Activated CD4-positive, alpha-beta T cell treated with anti-CD3 and anti-CD28 coated beads for 36 hours (primary cell): ENCODE measurements around the gene UTP14A. TPM values are rescaled to one million over a fixed set of nuclear protein-coding genes. Genes with fewer than 3 reads are reported as not detected.

Experiments
- ATAC-seq: fragments of 200-7000 bp; cut with Tn5 transposase; one replicate; pipeline ENCODE4 v1.10.0; 2021; ENCODE audit warnings: mild to moderate bottlenecking, moderate library complexity
- CTCF ChIA-PET: fragments of 350-600 bp; sonication (Branson Sonifier 250); formaldehyde crosslinking; loops from one replicate; lab custom pipeline; 2021; ENCODE audit warnings: antibody characterized with exemption; lab: Charles Lee
- POLR2A ChIA-PET: fragments of 350-600 bp; sonication (Branson Sonifier 250); formaldehyde crosslinking; loops from one replicate; lab custom pipeline; 2021; ENCODE audit warnings: antibody characterized with exemption, inconsistent platforms; lab: Charles Lee
- DNase-seq: peaks from one replicate; pipeline ENCODE4 v3.0.0-alpha.2; 2020
- H3K27ac Mint-ChIP-seq: one replicate; pipeline ENCODE4 v1.8.0; 2021; ENCODE audit warnings: mixed read lengths
- H3K27me3 Mint-ChIP-seq: one replicate; pipeline ENCODE4 v1.8.0; 2021; ENCODE audit warnings: mixed read lengths
- H3K36me3 Mint-ChIP-seq: one replicate; pipeline ENCODE4 v1.8.0; 2021; ENCODE audit warnings: low read depth, mixed read lengths
- H3K4me1 Mint-ChIP-seq: one replicate; pipeline ENCODE4 v1.8.0; 2021; ENCODE audit warnings: mixed read lengths
- H3K4me3 Mint-ChIP-seq: one replicate; pipeline ENCODE4 v1.8.0; 2021; ENCODE audit warnings: mild to moderate bottlenecking, moderate library complexity, mixed read lengths
- H3K9me3 Mint-ChIP-seq: one replicate; pipeline ENCODE4 v1.8.0; 2021; ENCODE audit warnings: low read depth, mixed read lengths
- intact Hi-C, 2 experiments: fragments of 100-400 bp; cut with DNase I in 1 of 2; cut with micrococcal nuclease in 1 of 2; formaldehyde crosslinking; loops; one replicate each; pipeline versions ENCODE4 v1.14.2 to v1.15.1; 2022 to 2024; cut with DNase I, micrococcal nuclease
- total RNA-seq, 2 experiments: library from RNA; stranded (reverse); gene quantifications; one replicate each; pipeline ENCODE4 v1.2.3, GENCODE V29; 2021

Gene UTP14A
- total RNA-seq, 2 experiments from 2014 or later = 35.7 to 45.2 TPM

DNA sequence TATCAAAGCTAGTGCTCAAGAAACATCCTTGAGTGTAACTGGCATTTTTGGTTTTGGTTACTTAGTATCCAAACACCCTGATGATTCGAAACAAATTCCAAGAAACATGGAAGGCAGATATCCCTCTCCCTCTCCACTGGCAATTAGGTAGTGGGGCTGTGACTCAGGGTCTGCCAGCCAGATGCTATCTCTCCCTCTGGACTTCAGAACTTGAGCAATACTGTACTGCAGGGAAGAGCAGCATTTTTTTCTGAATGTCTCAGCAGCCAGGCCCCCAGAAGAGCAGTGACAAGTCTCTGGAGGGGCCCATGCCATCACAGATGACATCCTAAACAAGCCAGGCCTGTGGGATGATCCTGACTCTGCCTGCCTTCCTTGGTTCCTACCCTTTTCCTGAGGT lies 39.2 kb downstream of the UTP14A start:
- H3K27me3 Mint-ChIP-seq = no peaks in the 10 kb centered on the region
- ATAC-seq (no peak), DNase-seq (no peak)
- H3K27ac Mint-ChIP-seq = no peak overlapping the region
- no peaks in the 10 kb centered on the region for H3K4me1 Mint-ChIP-seq
- CTCF ChIA-PET = no interaction called here
- POLR2A ChIA-PET = no interaction called here
- no peaks in the 10 kb centered on the region for H3K36me3 Mint-ChIP-seq
- no peak overlapping the region for H3K4me3 Mint-ChIP-seq
- H3K9me3 Mint-ChIP-seq = no peaks in the 10 kb centered on the region
- intact Hi-C loops = no loop called here

- H3K9me3 Mint-ChIP-seq = no peaks in the 10 kb centered on the region
- peak overlapping the region; percentile 35 for H3K4me3 Mint-ChIP-seq
- CTCF ChIA-PET = interaction anchor here (0.7 to 0.9 kb wide), 2 partner anchors 9 to 13 kb away, joined by 3 to 4 read pairs; no protein-coding TSS in a partner anchor
- POLR2A ChIA-PET = no interaction called here
- H3K4me1 Mint-ChIP-seq = peaks cover 4% of the 10 kb centered on the region
- intact Hi-C loops = loop anchor here in 1 of 2 experiments (2.0 kb wide), 1 partner anchor 20 kb away; no protein-coding TSS in a partner anchor
- ATAC-seq = no peak
- no peak overlapping the region for H3K27ac Mint-ChIP-seq
- H3K36me3 Mint-ChIP-seq = peaks cover 2% of the 10 kb centered on the region
- peaks cover 4% of the 10 kb centered on the region for H3K27me3 Mint-ChIP-seq
- no peak for DNase-seq
Measured at GRCh38 chrX:129953334-129953648, 47.3 kb downstream of the UTP14A start.

GRCh38 chrX:129953881-129954280 lies 47.9 kb downstream of the UTP14A start:
- ATAC-seq (no peak), DNase-seq (no peak)
- Mint-ChIP-seq H3K4me3 (peak overlapping the region; percentile 35), H3K36me3 (peaks cover 2% of the 10 kb centered on the region), H3K27me3 (peaks cover 4% of the 10 kb centered on the region), H3K9me3 (no peaks in the 10 kb centered on the region), H3K4me1 (peaks cover 4% of the 10 kb centered on the region), H3K27ac (no peak overlapping the region)
- POLR2A ChIA-PET = no interaction called here
- intact Hi-C loops = loop anchor here in 1 of 2 experiments (2.0 kb wide), 1 partner anchor 21 kb away; no protein-coding TSS in a partner anchor
- CTCF ChIA-PET = interaction anchor here (0.5 to 0.9 kb wide), 3 partner anchors 9 to 174 kb away, joined by 3 to 4 read pairs (median 3); no protein-coding TSS in a partner anchor

DNA sequence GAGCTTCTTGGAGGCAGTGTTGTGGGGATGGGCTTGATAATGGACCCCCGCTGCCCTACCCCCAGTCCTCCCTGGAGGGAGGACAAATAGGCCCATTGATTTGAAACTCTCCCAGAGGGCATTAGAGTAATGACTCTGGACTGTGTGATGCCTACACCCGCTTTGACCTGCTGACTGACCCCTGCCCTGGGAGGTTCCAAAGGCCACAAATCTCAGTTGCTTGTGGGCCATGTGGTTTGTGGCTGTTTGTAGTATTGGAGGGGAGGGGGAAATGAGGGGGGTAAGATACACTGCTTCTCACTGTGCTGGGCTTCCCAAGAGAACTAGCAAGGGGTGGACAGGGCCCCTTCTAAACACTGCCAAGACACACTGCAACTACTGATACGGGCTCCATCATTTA lies 48.8 kb downstream of the UTP14A start:
- Mint-ChIP-seq H3K4me3 (no peak overlapping the region), H3K4me1 (peaks cover 4% of the 10 kb centered on the region)
- POLR2A ChIA-PET = no interaction called here

GRCh38 chrX:129955682-129956081 lies 49.7 kb downstream of the UTP14A start:
- intact Hi-C loops = no loop called here
- Mint-ChIP-seq H3K27ac (no peak overlapping the region), H3K4me3 (no peak overlapping the region), H3K27me3 (peaks cover 4% of the 10 kb centered on the region), H3K36me3 (peaks cover 2% of the 10 kb centered on the region), H3K9me3 (no peaks in the 10 kb centered on the region), H3K4me1 (peaks cover 4% of the 10 kb centered on the region)
- ChIA-PET CTCF (no interaction called here), POLR2A (no interaction called here)
- DNase-seq (no peak), ATAC-seq (no peak)

More for the DNA sequence above, 48.8 kb downstream of the UTP14A start:
- CTCF ChIA-PET = no interaction called here
- Mint-ChIP-seq H3K9me3 (no peaks in the 10 kb centered on the region), H3K27me3 (peaks cover 4% of the 10 kb centered on the region), H3K27ac (no peak overlapping the region), H3K36me3 (peaks cover 2% of the 10 kb centered on the region)
- DNase-seq (no peak), ATAC-seq (no peak)
- intact Hi-C loops = no loop called here

- ChIA-PET CTCF (no interaction called here), POLR2A (no interaction called here)
- H3K4me1 Mint-ChIP-seq = peaks cover 4% of the 10 kb centered on the region
- ATAC-seq (no peak), DNase-seq (no peak)
- H3K36me3 Mint-ChIP-seq = peaks cover 2% of the 10 kb centered on the region
- no peaks in the 10 kb centered on the region for H3K9me3 Mint-ChIP-seq
- peaks cover 4% of the 10 kb centered on the region for H3K27me3 Mint-ChIP-seq
- no peak overlapping the region for H3K27ac Mint-ChIP-seq
- peak overlapping the region; percentile 53 for H3K4me3 Mint-ChIP-seq
- intact Hi-C loops = no loop called here
Measured at GRCh38 chrX:129956145-129956544, 50.2 kb downstream of the UTP14A start.

DNA sequence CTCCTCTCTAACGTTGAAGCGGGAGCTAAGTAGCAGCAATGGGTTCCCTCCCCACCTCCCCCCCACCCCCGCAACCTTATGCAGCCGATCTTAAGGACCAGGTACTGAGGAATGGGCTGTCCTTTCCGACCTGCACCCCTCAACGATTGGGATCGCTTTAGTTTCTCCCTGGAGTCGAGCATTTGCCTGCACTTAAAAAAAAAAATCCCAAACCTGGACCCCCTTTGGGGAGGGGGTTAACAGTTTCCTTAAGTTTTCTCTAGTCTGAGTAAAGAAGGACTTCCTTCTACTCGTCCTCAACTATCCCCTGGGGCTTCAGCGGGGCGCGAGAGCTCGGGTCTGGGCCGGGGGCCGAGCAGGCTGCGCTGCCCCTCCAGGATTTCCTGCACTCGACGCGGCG lies 50.8 kb downstream of the UTP14A start:
- Mint-ChIP-seq H3K27ac (no peak overlapping the region), H3K9me3 (no peaks in the 10 kb centered on the region), H3K4me1 (peaks cover 9% of the 10 kb centered on the region), H3K36me3 (peaks cover 2% of the 10 kb centered on the region), H3K4me3 (peak overlapping the region; percentile 53), H3K27me3 (peaks cover 3% of the 10 kb centered on the region)
- ChIA-PET POLR2A (no interaction called here), CTCF (no interaction called here)
- ATAC-seq (no peak), DNase-seq (no peak)
- intact Hi-C loops = loop anchor here in 1 of 2 experiments (1.0 kb wide), 1 partner anchor 26 kb away; the partner anchor contains the start of gene BCORL1

DNA sequence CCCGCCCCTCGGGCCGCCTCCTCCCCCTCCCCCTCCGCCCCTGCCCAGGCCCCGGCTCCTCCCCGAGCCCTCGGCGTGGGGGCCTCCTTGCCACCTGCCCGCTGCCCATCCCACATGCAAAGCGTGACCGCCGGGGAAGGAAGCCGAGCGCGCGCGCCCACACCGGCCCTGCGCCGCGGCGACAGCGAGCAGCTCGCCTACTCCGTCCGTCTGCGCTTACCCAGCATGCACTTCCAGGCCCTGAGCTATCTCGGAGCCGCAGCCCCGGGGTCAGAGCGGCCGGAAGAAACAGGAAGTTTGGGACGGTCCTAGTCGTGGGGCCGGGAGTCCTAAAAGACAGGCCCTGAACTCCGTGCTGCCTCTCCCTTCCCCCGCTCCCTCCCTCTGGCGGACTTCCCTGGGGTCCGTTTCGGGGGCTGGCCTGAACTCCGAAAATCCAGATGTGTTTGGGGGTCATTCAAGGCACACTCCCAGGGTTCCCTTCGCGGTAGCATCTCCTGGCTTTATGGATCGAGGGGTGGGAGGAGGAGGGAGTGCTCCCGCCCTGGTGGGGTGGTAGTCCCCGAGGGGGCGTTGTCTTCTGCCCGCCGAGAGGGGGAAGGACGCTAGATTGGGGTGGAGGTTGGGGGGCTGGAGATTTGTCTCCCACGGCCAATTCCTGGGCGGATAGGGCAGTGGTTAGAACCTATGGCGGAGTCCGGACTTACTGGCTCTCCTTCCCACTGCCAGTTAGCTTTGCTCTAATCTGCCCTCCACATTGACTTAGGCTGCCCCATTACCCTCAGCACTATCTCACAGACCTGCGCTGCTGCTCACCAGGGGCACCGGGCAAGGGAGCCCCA lies 51.5 kb downstream of the UTP14A start:
- Mint-ChIP-seq H3K9me3 (no peaks in the 10 kb centered on the region), H3K27me3 (peaks cover 2% of the 10 kb centered on the region), H3K4me1 (peaks cover 12% of the 10 kb centered on the region), H3K36me3 (peaks cover 2% of the 10 kb centered on the region), H3K4me3 (peak overlapping the region; percentile 53), H3K27ac (peak overlapping the region; percentile 42)
- intact Hi-C loops = loop anchor here in 1 of 2 experiments (1.0 kb wide), 1 partner anchor 25 kb away; the partner anchor contains the start of gene BCORL1
- DNase-seq = peak; percentile 71
- peak; percentile 61 for ATAC-seq
- CTCF ChIA-PET = no interaction called here
- POLR2A ChIA-PET = interaction anchor here (0.7 kb wide), 1 partner anchor 212 kb away, joined by 5 read pairs; no protein-coding TSS in a partner anchor

DNA sequence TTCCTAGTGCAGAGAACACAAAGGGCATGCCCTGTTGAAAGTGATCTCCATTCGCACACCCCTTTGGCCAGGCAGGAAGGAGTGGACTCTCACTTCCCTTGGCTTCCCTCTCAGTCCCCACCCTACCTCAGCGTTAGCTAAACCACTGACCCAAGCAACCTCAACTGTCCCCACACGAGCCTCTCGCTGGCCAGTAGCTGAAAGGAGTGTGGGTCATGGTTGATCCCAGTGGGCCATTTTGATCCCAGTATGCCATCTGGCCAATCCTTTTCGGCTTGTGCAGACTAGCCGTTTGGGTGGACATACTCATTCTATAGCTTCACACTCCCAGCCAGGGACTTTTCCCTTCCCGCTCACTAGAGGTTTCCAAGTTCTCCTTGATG lies 52.1 kb downstream of the UTP14A start:
- Mint-ChIP-seq H3K4me1 (peaks cover 8% of the 10 kb centered on the region), H3K4me3 (peak overlapping the region; percentile 53), H3K27me3 (no peaks in the 10 kb centered on the region), H3K9me3 (no peaks in the 10 kb centered on the region), H3K36me3 (no peaks in the 10 kb centered on the region), H3K27ac (no peak overlapping the region)
- no peak for ATAC-seq
- ChIA-PET POLR2A (interaction anchor here (0.7 kb wide), 1 partner anchor 213 kb away, joined by 5 read pairs; no protein-coding TSS in a partner anchor), CTCF (no interaction called here)
- DNase-seq = no peak
- intact Hi-C loops = no loop called here

GRCh38 chrX:129958814-129959492 lies 53.0 kb downstream of the UTP14A start:
- no peaks in the 10 kb centered on the region for H3K9me3 Mint-ChIP-seq
- H3K4me1 Mint-ChIP-seq = peaks cover 8% of the 10 kb centered on the region
- H3K36me3 Mint-ChIP-seq = no peaks in the 10 kb centered on the region
- ChIA-PET POLR2A (no interaction called here), CTCF (no interaction called here)
- ATAC-seq = no peak
- no peak for DNase-seq
- intact Hi-C loops = no loop called here
- H3K27me3 Mint-ChIP-seq = no peaks in the 10 kb centered on the region
- H3K27ac Mint-ChIP-seq = no peak overlapping the region
- H3K4me3 Mint-ChIP-seq = no peak overlapping the region

DNA sequence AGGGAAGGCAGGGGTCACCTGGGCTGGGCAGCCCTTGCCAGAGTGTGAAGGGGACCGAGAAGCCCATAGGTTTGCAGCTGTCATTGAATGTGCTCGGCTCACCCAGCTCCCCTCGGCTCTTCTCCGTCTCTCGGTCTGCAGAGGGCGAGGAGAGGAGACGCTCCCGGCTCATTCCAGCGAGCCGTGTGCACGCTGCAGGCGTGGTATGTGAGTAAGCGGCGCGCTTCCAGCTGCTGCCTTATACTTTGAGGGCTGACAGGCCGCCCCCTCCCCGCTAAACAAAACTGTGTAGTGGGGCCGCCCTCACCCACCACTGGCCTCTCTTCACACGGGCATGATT lies 53.5 kb downstream of the UTP14A start:
- DNase-seq (no peak), ATAC-seq (no peak)
- ChIA-PET POLR2A (no interaction called here), CTCF (no interaction called here)
- intact Hi-C loops = no loop called here
- H3K4me1 Mint-ChIP-seq = peaks cover 8% of the 10 kb centered on the region
- H3K27me3 Mint-ChIP-seq = no peaks in the 10 kb centered on the region
- no peak overlapping the region for H3K4me3 Mint-ChIP-seq
- H3K27ac Mint-ChIP-seq = no peak overlapping the region
- no peaks in the 10 kb centered on the region for H3K9me3 Mint-ChIP-seq
- no peaks in the 10 kb centered on the region for H3K36me3 Mint-ChIP-seq
